Tibial nerve (tissue), 4 donors: ENCODE data around the gene TANC1. TPM values are rescaled to one million over a fixed set of nuclear protein-coding genes. Genes with fewer than 3 reads are reported as not detected.

Experiments
- DNase-seq, 2 donors: peaks; one replicate each; pipeline ENCODE4 v3.0.0-alpha.2; 2019; ENCODE audit warnings: low spot score in 2 of 2
- H3K27ac ChIP-seq, 4 donors: fragments of 200-600 bp; sonication (generic) in 3 of 4; one replicate each; pipeline ENCODE4 v1.5.1; 2017 to 2019; ENCODE audit warnings: mild to moderate bottlenecking in 1 of 4
- H3K27me3 ChIP-seq, 2 donors: fragments of 200-600 bp; sonication (generic) in 1 of 2; one replicate each; pipeline versions ENCODE4 v1.5.1 to v1.6.0; 2017 to 2019
- H3K36me3 ChIP-seq, 3 donors: fragments of 200-600 bp; sonication (generic); one replicate each; pipeline ENCODE4 v1.5.1; 2018 to 2019
- H3K4me1 ChIP-seq, 4 donors: fragments of 200-600 bp; sonication (generic) in 3 of 4; one replicate each; pipeline ENCODE4 v1.5.1; 2017 to 2019
- H3K4me3 ChIP-seq, 4 donors: fragments of 200-600 bp; sonication (generic) in 3 of 4; one replicate each; pipeline ENCODE4 v1.5.1; 2017 to 2019; ENCODE audit warnings: mild to moderate bottlenecking in 1 of 4, moderate library complexity in 1 of 4
- H3K9me3 ChIP-seq, 4 donors: fragments of 200-600 bp; sonication (generic) in 3 of 4; one replicate each; pipeline ENCODE4 v1.5.1; 2017 to 2019
- CTCF ChIP-seq, 5 experiments: fragments of 200-600 bp in 3 of 5; fragments of 450-650 bp in 2 of 5; sonication (generic) in 3 of 5; IDR thresholded peaks; one replicate each; pipeline ENCODE4 v1.5.1; 2016 to 2019; ENCODE audit warnings: antibody characterized with exemption in 5 of 5, mild to moderate bottlenecking in 3 of 5, moderate library complexity in 2 of 5
- EP300 ChIP-seq, 2 donors: sonication (generic); formaldehyde crosslinking; IDR thresholded peaks; one replicate each; pipeline ENCODE4 v1.6.1; 2017; ENCODE audit warnings: antibody characterized with exemption in 2 of 2, mild to moderate bottlenecking in 1 of 2
- POLR2A ChIP-seq, 2 donors: fragments of 450-650 bp; IDR thresholded peaks; one replicate each; pipeline ENCODE4 v1.6.1; 2017; ENCODE audit warnings: antibody characterized with exemption in 2 of 2, mild to moderate bottlenecking in 2 of 2, moderate library complexity in 2 of 2
- WGBS, 2 donors: methylation state at CpG; one replicate each; pipeline ENCODE4 v1.1.5; 2018; 5-methylcytosine and 5-hydroxymethylcytosine counted together
- total RNA-seq, 4 donors: library from RNA; depleted of rRNA; stranded (reverse); fragments of >200 nt; gene quantifications; one replicate each; pipeline ENCODE4 v1.1.0, GENCODE V29; 2016

Gene TANC1
- total RNA-seq, 4 donors from 2014 or later = 43.5 to 66.3 (median 57.6) TPM

GRCh38 chr2:159206736-159207380, 238.4 kb downstream of the TANC1 start:
- no peak for TF ChIP-seq EP300 (IDR thresholded peaks at IDR 0.05)
- TF ChIP-seq POLR2A (IDR thresholded peaks at IDR 0.05) = no peak
- TF ChIP-seq CTCF (IDR thresholded peaks at IDR 0.05) = no peak
- WGBS, 2 donors = 84 to 88% methylated on average over 6 of the region's 6 CpGs
- H3K4me1 ChIP-seq = peaks cover 0 to 36% (median 12%) of the 10 kb centered on the region in 4 donors

GRCh38 chr2:159208438-159208837, 240.0 kb downstream of the TANC1 start:
- H3K36me3 ChIP-seq = peaks cover 0 to 34% (median 0%) of the 10 kb centered on the region in 3 donors
- TF ChIP-seq EP300 (IDR thresholded peaks at IDR 0.05) (no peak), POLR2A (IDR thresholded peaks at IDR 0.05) (no peak), CTCF (IDR thresholded peaks at IDR 0.05) (no peak)
- no peaks in the 10 kb centered on the region for H3K9me3 ChIP-seq
- no peak overlapping the region for H3K27ac ChIP-seq
- no peak for DNase-seq
- no peak overlapping the region for H3K4me3 ChIP-seq
- WGBS, 2 donors = 79 to 85% methylated on average over 5 of the region's 5 CpGs
- H3K27me3 ChIP-seq = no peaks in the 10 kb centered on the region
- H3K4me1 ChIP-seq = peaks cover 0 to 28% (median 9%) of the 10 kb centered on the region in 4 donors

More at GRCh38 chr2:159206736-159207380, 238.4 kb downstream of the TANC1 start:
- Histone ChIP-seq H3K27me3 (no peaks in the 10 kb centered on the region), H3K27ac (no peak overlapping the region), H3K36me3 (peaks cover 0 to 25% (median 0%) of the 10 kb centered on the region in 3 donors), H3K4me3 (no peak overlapping the region), H3K9me3 (no peaks in the 10 kb centered on the region)
- DNase-seq = no peak

- WGBS, 2 donors = 65 to 68% methylated on average over 15 of the region's 15 CpGs
- H3K27me3 ChIP-seq = no peaks in the 10 kb centered on the region
- H3K36me3 ChIP-seq = peaks cover 0 to 33% (median 0%) of the 10 kb centered on the region in 3 donors
- TF ChIP-seq EP300 (IDR thresholded peaks at IDR 0.05) (no peak), CTCF (IDR thresholded peaks at IDR 0.05) (no peak), POLR2A (IDR thresholded peaks at IDR 0.05) (no peak)
- H3K9me3 ChIP-seq = no peaks in the 10 kb centered on the region
- peaks cover 0 to 28% (median 9%) of the 10 kb centered on the region in 4 donors for H3K4me1 ChIP-seq
- no peak for DNase-seq
- no peak overlapping the region for H3K4me3 ChIP-seq
- peak overlapping the region in 1 of 4 donors; percentile 28 for H3K27ac ChIP-seq
Measured at GRCh38 chr2:159209341-159210306, 241.2 kb downstream of the TANC1 start.

- peaks cover 0 to 40% (median 3%) of the 10 kb centered on the region in 3 donors for H3K36me3 ChIP-seq
Measured at GRCh38 chr2:159211447-159212396, 243.3 kb downstream of the TANC1 start.

More at GRCh38 chr2:159211447-159212396, 243.3 kb downstream of the TANC1 start:
- Histone ChIP-seq H3K27me3 (no peaks in the 10 kb centered on the region), H3K4me3 (no peak overlapping the region), H3K27ac (peak overlapping the region in 1 of 4 donors; percentile 16), H3K9me3 (peaks cover 0 to 4% (median 0%) of the 10 kb centered on the region in 4 donors), H3K4me1 (peaks cover 0 to 28% (median 9%) of the 10 kb centered on the region in 4 donors)
- DNase-seq = no peak
- 43 to 50% methylated on average over 14 of the region's 14 CpGs for WGBS, 2 donors
- TF ChIP-seq CTCF (IDR thresholded peaks at IDR 0.05) (no peak), POLR2A (IDR thresholded peaks at IDR 0.05) (no peak), EP300 (IDR thresholded peaks at IDR 0.05) (no peak)
